GM12874 (cell line): ENCODE data around the gene SLC24A3.

Experiments used
- TF ChIP-seq, protein P1 (sequence below): IDR thresholded peaks from 2 replicates; pipeline ENCODE4 v1.5.1; 2011; ENCODE audit warnings: low read depth, mild to moderate bottlenecking, control low read depth, low read length, moderate library complexity; ENCODE audit not compliant: insufficient read depth

SLC24A3 gene

DNA sequence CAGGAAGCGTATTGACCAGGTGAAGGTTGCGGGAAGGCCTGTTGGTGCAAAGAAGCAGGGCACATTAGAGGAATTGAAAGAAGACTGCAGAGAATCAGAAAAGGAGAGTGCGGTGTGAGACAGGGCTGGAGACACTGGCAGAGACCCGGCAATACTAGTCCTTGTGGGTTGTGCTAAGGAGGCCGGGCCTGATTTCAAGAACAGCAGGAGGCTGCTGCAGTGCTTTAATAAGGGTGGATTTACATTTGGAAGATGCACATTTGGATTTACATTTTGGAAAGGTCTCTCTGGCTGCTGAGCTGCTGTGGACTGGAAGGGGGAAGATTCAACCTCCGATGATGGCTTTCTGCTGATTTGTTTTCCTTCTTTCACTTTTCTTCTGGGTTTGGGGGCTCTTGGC, 167.8 kb downstream of the SLC24A3 start:
- TF ChIP-seq, protein P1, sequence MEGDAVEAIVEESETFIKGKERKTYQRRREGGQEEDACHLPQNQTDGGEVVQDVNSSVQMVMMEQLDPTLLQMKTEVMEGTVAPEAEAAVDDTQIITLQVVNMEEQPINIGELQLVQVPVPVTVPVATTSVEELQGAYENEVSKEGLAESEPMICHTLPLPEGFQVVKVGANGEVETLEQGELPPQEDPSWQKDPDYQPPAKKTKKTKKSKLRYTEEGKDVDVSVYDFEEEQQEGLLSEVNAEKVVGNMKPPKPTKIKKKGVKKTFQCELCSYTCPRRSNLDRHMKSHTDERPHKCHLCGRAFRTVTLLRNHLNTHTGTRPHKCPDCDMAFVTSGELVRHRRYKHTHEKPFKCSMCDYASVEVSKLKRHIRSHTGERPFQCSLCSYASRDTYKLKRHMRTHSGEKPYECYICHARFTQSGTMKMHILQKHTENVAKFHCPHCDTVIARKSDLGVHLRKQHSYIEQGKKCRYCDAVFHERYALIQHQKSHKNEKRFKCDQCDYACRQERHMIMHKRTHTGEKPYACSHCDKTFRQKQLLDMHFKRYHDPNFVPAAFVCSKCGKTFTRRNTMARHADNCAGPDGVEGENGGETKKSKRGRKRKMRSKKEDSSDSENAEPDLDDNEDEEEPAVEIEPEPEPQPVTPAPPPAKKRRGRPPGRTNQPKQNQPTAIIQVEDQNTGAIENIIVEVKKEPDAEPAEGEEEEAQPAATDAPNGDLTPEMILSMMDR: no peak

GRCh38 chr20:19381947-19382346, 169.5 kb downstream of the SLC24A3 start:
- TF ChIP-seq, protein P1: no peak

DNA sequence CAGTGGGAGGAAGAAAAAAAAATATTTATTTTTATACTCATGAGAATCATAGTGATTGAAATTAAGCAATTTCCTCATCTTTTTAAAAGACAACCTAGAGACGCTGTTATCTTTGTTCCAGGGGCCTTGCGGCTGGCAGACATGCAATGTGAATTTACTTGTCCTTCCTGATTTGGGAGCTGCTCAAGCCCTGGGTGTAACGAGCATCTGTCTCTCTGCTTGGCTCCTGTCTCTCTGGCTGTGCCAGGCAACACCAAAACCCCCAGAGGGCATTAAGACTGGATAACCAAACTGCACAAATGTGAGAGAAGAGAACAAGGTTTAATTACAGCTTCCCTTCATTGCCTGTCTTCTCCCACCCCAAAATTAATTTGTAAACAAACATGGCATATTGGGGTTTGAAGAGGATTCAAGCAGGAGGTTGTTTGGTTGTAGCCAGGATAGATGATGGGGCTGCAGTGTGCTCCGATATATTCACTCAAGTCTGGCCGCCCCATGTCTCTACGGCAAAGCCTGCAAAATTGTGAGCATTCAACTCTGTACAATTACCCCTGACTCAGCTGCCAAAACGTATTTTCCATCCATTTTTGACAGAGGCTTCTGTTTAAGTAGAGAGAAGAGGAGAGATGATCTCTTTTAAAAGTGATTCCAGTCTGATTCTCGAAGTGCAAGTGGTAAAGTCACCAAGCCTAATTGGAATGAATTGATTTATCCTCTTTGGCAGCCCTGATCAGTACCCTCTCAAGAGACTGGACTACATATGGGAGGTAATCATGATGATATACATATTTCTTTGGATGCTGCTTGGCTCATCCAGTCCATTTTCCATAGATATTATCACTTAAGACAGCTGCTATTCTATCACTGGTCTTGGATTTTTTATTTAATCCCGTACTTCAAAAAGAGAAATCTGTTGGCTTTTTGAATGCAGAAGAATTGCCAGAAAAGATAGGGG, 170.2 kb downstream of the SLC24A3 start:
- TF ChIP-seq, protein P1: no peak

GRCh38 chr20:19384940-19385339, 172.5 kb downstream of the SLC24A3 start:
- TF ChIP-seq, protein P1: no peak

GRCh38 chr20:19387251-19387650, 174.8 kb downstream of the SLC24A3 start:
- TF ChIP-seq, protein P1: no peak

DNA sequence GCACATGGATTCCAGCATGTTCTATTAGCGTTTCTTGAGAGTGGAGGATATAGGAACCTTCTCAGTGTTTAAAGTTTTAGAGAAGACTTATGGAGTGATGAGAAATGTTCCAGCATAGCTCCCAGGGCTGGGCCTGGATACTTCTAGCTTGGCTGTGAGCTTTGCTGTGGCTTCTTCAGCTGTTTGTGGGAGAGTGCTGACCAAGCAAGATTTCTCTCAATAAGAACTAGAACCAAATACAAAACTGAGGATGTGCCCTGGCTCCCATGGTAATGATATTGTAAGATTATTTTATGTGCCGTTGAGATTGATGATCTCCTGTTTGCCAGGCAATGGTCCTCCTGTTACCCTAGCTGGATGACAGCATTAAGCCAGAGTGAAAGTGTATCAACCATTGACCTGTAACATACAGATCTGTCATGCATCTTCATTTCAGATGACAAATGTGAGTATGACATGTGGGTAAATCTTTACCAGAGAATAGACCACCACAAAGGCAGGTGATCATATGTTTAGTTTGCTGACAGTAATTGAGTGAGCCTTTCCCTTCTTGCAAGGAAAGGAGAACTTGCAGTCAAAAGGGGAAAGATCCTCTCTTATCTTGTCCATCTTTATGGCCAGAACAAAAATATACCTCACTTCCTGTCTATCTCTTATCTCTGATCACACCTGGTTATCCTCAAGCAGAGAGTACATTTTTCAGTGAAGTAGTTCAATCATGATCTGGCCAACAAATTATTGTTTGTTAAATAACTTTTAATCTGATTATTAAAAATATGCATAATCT, 180.1 kb downstream of the SLC24A3 start:
- TF ChIP-seq, protein P1: no peak

DNA sequence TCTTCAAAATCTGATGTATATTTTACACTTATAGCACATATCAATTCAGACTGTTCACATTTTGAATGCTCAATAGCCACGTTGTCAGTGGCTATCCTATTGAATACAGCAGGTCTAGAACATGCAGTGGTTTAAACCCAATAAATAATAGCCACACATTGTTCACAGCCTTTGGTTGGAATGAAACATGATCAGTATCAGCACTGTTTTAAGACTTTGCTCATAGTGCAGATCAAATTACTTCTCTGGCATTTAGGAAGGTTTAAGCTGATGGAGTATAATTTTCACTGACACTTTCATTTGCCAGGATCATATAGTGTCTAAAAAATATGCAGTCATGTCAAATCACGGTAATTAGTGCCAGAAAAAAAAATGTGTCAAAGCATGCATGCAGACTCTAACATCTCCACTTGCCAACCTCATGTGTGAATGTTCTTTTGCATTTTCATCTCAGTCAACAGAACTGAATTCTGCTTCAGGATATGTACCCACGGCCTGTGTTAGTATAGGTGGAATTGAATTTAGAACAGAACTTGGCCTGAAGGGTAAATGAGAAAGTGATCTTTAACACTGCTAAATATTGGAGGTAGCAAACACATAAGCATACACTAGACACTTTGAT, 184.1 kb downstream of the SLC24A3 start:
- TF ChIP-seq, protein P1: no peak
